ENCODE measurements around the gene HES5. TPM values are rescaled to one million over a fixed set of nuclear protein-coding genes. Genes with fewer than 3 reads are reported as not detected.

The HES5 gene
- total and polyA plus RNA-seq, 10 of the 15 experiments (the other 5 are each of a cell fraction or from before 2014, with no cell fraction given): 0.12 to 0.15 TPM; not detected in 8

DNA sequence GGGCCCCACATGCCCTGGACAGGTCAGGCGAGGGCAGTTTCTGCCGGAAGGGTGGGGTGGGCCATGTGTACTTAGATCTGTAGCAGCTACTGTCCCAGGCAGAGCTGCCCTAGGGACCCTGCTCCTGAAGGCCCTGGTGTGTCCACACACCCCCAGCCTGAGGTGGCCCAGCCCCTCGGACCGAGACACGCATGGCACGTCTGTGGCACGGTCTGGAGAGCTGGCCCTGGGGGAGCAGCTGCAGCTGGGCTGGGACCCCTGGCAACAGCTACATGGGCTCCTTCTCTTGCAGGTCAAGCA lies 28.3 kb downstream of the HES5 start:
- ChIA-PET CTCF (no interaction called here), SMC1A (ENCODE audit: uncharacterized antibody, unreplicated experiment) (interaction anchor here (1.0 kb wide), 1 partner anchor 22 kb away, joined by 3 read pairs; no protein-coding TSS in a partner anchor), POLR2A (no interaction called here), RAD21 (ENCODE audit: unreplicated experiment) (interaction anchor here (1.7 kb wide), 1 partner anchor 86 kb away, joined by 4 read pairs; no protein-coding TSS in a partner anchor)
- in situ Hi-C loops (cut with MboI): no loop called here
- Histone ChIP-seq H4K20me1 (ENCODE audit: control insufficient read depth, insufficient read depth) (no peaks in the 10 kb centered on the region; the same call in 1 of the 2 replicates), H3K27me3 (replicated peaks in 1 of 2; ENCODE audit: control insufficient read depth in 2 of 2, insufficient read depth in 2 of 2, low read length in 1 of 2) (no peaks in the 10 kb centered on the region), H3K79me2 (ENCODE audit: control insufficient read depth, insufficient read depth, low read length) (no peaks in the 10 kb centered on the region), H3K4me1 (ENCODE audit: control insufficient read depth, insufficient read depth, low read length) (no peaks in the 10 kb centered on the region; the same call in 1 of the 2 replicates), H3K36me3 (ENCODE audit: control insufficient read depth in 2 of 2, insufficient read depth in 2 of 2, low read length in 1 of 2) (peaks cover 0 to under 1% of the 10 kb centered on the region in 2 experiments; a peak in 1 of 4 replicates), H3K27ac (ENCODE audit: control insufficient read depth, insufficient read depth) (no peak overlapping the region), H3K4me2 (ENCODE audit: control insufficient read depth, insufficient read depth) (no peak overlapping the region), H2AFZ (ENCODE audit: control insufficient read depth, low read depth, low read length) (no peak overlapping the region), H3K4me3 (no peak overlapping the region), H3K9ac (ENCODE audit: control insufficient read depth, insufficient read depth, low read length) (no peak overlapping the region), H3K9me3 (replicated peaks; ENCODE audit: control insufficient read depth, insufficient read depth, low read length) (no peaks in the 10 kb centered on the region)
- intact Hi-C loops (cut with micrococcal nuclease; ENCODE audit: unreplicated experiment): no loop called here
- no peak for DNase-seq (ENCODE audit: low read depth, low spot score)
- no peak for FAIRE-seq
- ATAC-seq: no peak
- 26% methylated on average over 7 of the region's 7 CpGs for WGBS (ENCODE audit: insufficient coverage, insufficient replicate concordance, low lambda C conversion rate, missing lambda C conversion rate)
- no TSS peak for BruUV-seq (replicated peaks)
- no peak for TF ChIP-seq TCF12 (IDR thresholded peaks at IDR 0.05; ENCODE audit: low read depth, low read length)
- TF ChIP-seq NFYA (IDR thresholded peaks at IDR 0.05; ENCODE audit: borderline replicate concordance, low read depth, low read length): no peak
- TF ChIP-seq HDAC6 (IDR thresholded peaks at IDR 0.05; ENCODE audit: unreplicated experiment): no peak
- no peak for TF ChIP-seq EED (IDR thresholded peaks at IDR 0.05; ENCODE audit: low read depth)
- TF ChIP-seq MXI1 (IDR thresholded peaks at IDR 0.05; ENCODE audit: low read depth, low read length): no peak
- TF ChIP-seq, protein P1, sequence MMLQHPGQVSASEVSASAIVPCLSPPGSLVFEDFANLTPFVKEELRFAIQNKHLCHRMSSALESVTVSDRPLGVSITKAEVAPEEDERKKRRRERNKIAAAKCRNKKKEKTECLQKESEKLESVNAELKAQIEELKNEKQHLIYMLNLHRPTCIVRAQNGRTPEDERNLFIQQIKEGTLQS (IDR thresholded peaks at IDR 0.05; ENCODE audit: borderline replicate concordance, extremely low read depth, low read depth, low read length): no peak
- TF ChIP-seq POLR2A (IDR thresholded peaks at IDR 0.05; ENCODE audit: low read depth, low read length): no peak
- no peak for TF ChIP-seq POLR2AphosphoS5 (IDR thresholded peaks at IDR 0.05; ENCODE audit: low read length)
- TF ChIP-seq, protein P2, sequence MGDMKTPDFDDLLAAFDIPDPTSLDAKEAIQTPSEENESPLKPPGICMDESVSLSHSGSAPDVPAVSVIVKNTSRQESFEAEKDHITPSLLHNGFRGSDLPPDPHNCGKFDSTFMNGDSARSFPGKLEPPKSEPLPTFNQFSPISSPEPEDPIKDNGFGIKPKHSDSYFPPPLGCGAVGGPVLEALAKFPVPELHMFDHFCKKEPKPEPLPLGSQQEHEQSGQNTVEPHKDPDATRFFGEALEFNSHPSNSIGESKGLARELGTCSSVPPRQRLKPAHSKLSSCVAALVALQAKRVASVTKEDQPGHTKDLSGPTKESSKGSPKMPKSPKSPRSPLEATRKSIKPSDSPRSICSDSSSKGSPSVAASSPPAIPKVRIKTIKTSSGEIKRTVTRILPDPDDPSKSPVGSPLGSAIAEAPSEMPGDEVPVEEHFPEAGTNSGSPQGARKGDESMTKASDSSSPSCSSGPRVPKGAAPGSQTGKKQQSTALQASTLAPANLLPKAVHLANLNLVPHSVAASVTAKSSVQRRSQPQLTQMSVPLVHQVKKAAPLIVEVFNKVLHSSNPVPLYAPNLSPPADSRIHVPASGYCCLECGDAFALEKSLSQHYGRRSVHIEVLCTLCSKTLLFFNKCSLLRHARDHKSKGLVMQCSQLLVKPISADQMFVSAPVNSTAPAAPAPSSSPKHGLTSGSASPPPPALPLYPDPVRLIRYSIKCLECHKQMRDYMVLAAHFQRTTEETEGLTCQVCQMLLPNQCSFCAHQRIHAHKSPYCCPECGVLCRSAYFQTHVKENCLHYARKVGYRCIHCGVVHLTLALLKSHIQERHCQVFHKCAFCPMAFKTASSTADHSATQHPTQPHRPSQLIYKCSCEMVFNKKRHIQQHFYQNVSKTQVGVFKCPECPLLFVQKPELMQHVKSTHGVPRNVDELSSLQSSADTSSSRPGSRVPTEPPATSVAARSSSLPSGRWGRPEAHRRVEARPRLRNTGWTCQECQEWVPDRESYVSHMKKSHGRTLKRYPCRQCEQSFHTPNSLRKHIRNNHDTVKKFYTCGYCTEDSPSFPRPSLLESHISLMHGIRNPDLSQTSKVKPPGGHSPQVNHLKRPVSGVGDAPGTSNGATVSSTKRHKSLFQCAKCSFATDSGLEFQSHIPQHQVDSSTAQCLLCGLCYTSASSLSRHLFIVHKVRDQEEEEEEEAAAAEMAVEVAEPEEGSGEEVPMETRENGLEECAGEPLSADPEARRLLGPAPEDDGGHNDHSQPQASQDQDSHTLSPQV (IDR thresholded peaks at IDR 0.05): no peak
- TF ChIP-seq RCOR1 (conservative IDR thresholded peaks at IDR 0.05; ENCODE audit: low read depth, low read length): no peak
- no peak for TF ChIP-seq RB1 (IDR thresholded peaks at IDR 0.05; ENCODE audit: borderline replicate concordance)
- no peak for TF ChIP-seq TBL1XR1 (IDR thresholded peaks at IDR 0.05; ENCODE audit: low read depth, low read length)
- TF ChIP-seq, protein P3, sequence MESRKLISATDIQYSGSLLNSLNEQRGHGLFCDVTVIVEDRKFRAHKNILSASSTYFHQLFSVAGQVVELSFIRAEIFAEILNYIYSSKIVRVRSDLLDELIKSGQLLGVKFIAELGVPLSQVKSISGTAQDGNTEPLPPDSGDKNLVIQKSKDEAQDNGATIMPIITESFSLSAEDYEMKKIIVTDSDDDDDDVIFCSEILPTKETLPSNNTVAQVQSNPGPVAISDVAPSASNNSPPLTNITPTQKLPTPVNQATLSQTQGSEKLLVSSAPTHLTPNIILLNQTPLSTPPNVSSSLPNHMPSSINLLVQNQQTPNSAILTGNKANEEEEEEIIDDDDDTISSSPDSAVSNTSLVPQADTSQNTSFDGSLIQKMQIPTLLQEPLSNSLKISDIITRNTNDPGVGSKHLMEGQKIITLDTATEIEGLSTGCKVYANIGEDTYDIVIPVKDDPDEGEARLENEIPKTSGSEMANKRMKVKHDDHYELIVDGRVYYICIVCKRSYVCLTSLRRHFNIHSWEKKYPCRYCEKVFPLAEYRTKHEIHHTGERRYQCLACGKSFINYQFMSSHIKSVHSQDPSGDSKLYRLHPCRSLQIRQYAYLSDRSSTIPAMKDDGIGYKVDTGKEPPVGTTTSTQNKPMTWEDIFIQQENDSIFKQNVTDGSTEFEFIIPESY (IDR thresholded peaks at IDR 0.05): no peak
- TF ChIP-seq E2F8 (IDR thresholded peaks at IDR 0.05; ENCODE audit: low read depth, partially characterized antibody): no peak
- no peak for TF ChIP-seq PBX3 (IDR thresholded peaks at IDR 0.05; ENCODE audit: insufficient replicate concordance, low read depth, low read length)
